ENCODE results near the gene TMEM207.

The TMEM207 gene

GRCh38 chr3:190448256-190448655 lies 1.4 kb downstream of the TMEM207 start:
- no peak for DNase-seq (ENCODE audit: extremely low read depth, low read depth)
- TF ChIP-seq CTCF (IDR thresholded peaks at IDR 0.05; ENCODE audit: low read depth, low read length, missing control alignments), result no peak
- no peak overlapping the region for H3K4me3 ChIP-seq (replicated peaks; ENCODE audit: low read depth, low read length)

DNA sequence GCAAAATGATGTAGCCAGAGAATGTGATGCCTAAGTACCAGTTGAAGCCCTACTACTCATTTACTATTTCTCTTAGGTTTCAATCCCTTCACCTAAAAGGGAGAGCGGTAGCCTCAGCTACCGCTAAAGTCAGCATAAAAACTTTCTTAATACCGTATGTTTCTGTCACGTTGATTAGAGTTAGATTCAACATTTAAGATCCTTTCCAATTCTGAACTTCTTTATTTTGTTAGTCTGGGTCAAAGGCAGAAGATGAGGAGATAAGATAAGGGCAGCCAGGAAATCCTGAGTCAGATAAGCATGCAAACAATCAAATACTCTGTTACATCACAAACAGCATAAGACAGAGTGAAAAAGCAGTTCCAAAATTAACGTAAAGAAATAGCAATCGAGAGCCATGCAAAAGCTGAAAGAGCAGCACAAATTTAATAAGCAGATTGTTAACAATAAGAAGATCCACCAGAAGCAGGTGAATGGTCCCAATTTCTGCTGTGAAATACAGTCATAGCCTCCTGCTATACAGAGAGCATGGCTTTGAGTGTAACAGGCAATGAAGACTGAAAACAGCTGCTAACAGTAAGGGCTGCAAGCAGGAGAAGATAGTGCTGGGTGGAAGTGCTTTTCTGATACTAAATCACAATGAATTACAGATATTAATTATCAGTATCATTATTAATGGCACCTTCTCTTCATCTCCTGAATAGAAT lies 3.0 kb downstream of the TMEM207 start:
- DNase-seq (ENCODE audit: extremely low read depth, low read depth), result no peak
- TF ChIP-seq CTCF (IDR thresholded peaks at IDR 0.05; ENCODE audit: low read depth, low read length, missing control alignments), result no peak
- no peak overlapping the region for H3K4me3 ChIP-seq (replicated peaks; ENCODE audit: low read depth, low read length)

DNA sequence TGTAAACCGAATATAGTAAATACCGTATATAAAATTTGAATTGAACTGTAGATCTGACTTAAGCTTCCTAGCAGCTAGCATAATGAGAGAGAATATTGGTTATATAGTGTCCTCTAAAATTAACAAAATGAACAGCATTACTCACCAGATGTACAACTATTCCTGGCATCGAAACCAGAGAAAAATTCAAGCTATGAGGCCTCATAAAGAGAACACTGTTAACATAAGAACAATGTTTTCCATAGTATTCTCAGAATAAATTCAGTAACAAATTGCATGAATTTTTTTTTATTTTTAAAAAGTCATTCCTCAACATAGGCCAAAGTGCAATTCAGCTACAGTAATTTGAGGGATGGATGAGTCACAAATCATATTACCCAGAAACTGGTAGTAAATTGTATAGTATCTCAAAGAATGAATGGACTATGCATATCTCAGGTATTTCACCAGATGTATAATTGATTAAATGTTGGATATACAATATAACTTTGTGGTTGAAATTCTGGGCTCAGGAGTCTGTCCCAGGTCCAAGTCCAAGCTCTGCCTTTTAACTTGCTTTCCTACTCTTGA lies 5.0 kb downstream of the TMEM207 start:
- TF ChIP-seq CTCF (IDR thresholded peaks at IDR 0.05; ENCODE audit: low read depth, low read length, missing control alignments), result no peak
- no peak overlapping the region for H3K4me3 ChIP-seq (replicated peaks; ENCODE audit: low read depth, low read length)
- DNase-seq (ENCODE audit: extremely low read depth, low read depth), result no peak

DNA sequence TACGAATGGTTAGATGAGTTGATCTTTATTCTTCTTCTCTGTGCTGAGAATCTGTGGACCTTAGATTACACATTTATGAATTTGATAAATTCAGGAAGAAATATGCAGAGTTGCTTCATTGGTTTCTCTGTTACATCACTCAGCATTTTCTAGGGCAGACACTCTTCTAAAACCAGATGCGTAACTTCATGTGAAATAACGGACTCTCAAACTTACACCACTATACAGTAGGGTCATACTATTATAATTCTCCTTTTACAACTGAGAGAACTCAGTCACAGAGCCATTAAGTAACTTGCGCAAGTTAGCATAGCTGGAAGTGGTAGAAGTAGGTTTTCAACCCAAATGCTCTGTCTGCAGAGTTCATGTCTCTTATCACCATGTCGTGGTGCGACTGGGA lies 5.7 kb downstream of the TMEM207 start:
- no peak for DNase-seq (ENCODE audit: extremely low read depth, low read depth)
- TF ChIP-seq CTCF (IDR thresholded peaks at IDR 0.05; ENCODE audit: low read depth, low read length, missing control alignments), result no peak
- H3K4me3 ChIP-seq (replicated peaks; ENCODE audit: low read depth, low read length), result no peak overlapping the region

DNA sequence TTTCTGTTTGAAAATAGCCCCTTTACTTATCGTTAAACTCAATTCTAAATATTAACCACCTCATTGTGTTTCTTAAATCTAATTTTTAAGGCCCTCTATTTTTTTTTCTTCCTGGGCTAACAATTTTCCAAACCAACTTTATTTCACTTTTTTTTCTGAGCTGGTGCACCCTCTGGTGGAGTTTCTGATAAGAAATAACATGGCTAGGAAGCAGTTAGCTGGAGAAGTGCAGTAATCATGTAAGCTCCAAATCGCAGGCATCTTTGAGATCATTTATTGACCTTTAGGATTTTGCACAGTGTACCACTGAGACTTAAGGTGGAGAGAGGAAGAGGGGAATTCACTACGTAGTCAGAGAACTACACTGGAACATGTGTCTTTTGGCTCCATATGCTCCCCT lies 6.4 kb downstream of the TMEM207 start:
- no peak for DNase-seq (ENCODE audit: extremely low read depth, low read depth)
- TF ChIP-seq CTCF (IDR thresholded peaks at IDR 0.05; ENCODE audit: low read depth, low read length, missing control alignments), result peak; percentile 34

DNA sequence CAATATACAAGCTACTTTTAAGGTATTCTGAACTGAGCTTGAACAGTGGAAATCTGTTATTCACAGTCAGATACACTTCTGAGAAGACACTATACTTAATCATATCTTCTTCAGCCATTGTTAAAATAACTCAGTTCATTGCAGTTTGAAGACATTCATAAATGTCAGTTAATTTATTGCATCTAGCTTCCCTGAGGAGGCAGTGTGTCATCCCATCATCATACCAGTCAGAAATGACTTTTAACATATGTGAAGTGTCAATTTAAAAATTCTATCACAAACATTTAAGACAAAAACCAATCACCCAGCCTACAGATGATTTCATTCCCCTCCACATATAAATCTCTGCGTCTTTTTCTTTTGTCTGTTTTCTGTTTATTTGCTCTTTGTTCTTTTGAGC lies 7.5 kb downstream of the TMEM207 start:
- TF ChIP-seq CTCF (IDR thresholded peaks at IDR 0.05; ENCODE audit: low read depth, low read length, missing control alignments), result no peak
- H3K4me3 ChIP-seq (replicated peaks; ENCODE audit: low read depth, low read length), result no peak overlapping the region
- DNase-seq (ENCODE audit: extremely low read depth, low read depth), result no peak

More for the DNA sequence above, 6.4 kb downstream of the TMEM207 start:
- no peak overlapping the region for H3K4me3 ChIP-seq (replicated peaks; ENCODE audit: low read depth, low read length)

Measured in HFF-Myc (cell line).